Stimulated activated CD4-positive, alpha-beta T cell treated with anti-CD3 and anti-CD28 coated beads, Interleukin-12 subunit alpha, Interleukin-12 subunit beta, amount 100 ng/mL, for 48 hours (primary cell): ENCODE results near the gene TRIO.

Experiments used
- DNase-seq, 3 donors: peaks; one replicate each; pipeline ENCODE4 v3.0.0-alpha.2; 2020; ENCODE audit warnings: low read depth in 2 of 3, low spot score in 1 of 3

The TRIO gene

DNA sequence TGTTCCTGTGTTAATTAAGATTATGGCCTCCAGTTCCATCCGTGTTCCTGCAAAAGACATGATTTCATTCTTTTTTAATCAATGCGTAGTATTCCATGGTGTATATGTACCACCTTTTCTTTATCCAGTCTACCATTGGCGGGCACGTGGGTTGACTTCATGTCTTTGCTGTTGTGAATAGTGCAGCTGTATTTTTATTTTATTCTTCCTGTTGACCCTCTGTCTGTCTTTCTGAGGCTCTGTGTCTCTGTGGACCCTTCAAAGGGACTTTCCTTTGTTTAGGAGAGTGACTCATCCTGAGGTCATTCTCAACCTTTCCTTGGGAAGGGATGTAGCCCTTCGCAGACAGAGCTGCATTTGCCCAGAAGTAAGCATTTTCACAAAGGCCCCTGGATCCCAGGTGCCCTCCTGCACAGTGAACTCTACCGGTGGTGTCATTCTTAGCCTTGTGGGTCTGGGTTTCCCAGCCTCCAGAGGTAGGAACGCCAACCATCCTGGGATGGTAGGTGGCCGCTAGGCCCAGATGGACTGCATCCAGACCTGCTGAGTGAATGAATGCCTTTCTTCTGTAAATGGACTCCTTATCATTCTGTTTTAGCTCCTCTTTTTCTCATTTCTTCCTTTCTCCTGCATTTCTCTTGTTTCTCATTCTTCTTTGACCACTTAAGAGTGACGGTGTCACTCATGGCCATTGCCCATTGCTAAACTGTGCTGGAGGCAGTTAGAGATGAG lies 22.4 kb downstream of the TRIO start:
- DNase-seq: no peak

DNA sequence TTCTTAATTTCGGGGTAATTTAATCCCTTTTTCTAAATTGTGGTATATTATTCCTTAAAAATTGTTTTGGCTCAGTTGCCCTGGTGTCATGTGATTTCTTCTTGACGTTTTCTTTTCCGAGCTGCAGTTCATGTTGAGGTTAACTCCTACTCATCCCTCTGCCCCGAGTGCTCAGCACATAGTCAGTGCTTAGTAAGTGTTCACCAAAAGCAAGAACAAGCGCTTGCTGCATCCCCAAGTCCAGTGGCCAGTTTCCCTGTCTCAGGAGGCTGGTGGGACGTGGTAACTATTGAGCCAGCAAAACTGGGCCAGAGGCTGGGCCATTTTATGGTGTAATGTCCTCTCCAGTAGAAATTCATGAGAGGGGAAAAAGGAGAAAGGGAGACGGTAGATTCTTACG lies 23.3 kb downstream of the TRIO start:
- DNase-seq: no peak

DNA sequence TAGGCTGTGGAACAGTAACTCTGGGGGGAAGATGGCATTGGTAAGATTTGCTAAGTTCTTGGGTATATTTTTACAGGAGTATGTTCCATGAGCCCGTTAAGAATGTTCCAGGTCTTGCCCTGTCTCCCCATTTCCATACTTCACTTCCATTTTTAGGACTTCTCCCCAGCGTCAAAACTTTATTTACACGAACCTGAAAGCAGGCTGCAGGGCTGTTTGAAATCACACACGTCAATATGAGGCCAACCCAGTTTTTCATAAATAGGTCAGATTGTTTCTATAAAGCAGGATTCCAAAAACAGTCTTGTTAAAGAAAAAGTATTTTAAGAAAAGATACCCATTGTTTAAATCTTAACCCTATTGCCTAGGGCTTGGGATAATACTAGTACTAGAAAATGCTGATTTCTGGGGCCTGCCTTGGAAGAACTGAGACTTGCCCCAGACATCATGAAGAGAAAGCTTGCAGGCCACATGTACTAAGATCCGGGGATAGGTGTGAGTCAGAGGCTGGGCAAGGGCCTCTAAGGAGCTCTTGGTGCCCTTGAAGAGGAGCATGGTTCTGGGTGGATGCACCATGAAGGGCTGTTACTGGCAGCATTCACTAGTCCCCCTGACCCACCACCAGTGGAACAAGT lies 24.2 kb downstream of the TRIO start:
- DNase-seq: no peak

DNA sequence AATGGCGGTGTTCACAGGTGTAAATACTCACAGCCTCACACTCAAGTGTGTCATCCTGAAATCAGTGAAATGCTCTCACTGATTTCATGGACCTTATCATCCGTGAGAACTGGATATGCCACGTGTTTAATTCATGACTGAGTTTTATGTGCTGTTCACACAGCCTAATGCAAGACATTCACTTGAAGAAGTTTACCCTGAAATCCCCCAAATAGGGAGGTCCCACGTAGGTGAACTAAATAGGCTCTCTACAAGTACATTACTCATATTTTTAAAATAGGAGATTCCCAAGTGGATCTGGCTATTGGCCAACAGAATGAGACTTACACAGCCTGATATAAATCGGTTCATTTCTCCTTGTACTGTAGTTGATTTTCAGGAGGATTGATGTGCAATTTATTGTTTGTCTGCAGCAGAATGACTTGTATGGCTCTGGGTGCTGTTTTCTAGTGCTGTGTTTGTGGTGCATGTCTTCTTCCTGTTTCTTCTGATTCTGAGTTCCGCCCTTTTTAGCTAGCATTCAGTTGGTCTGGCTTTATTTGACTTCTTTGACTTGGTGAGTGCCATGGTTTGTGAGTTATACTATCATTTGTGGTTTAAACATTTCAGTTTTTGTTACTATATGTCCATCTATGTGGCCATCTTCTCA lies 25.1 kb downstream of the TRIO start:
- DNase-seq: no peak

DNA sequence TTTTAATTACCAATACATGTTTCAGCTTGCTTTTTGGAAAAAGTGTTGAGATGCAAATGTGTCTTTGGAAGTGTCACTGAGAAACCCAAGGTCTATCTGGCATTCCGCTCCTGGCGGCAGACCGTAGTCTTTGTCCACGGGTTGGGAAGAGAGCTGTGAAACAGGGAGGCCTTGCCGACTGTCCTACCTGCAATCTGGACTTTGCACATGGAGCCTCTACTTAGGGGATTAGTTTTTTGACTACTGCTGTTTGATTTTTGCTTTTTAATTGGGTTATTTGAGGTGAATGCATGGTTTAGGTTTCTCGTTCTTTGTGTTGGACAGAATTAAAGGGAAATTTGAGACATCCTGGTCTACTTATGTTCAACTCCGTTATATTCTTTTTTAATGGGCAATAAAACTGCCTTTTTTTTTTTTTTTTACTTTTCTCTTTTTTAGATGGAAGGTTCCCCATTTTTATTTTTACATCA lies 25.7 kb downstream of the TRIO start:
- no peak for DNase-seq

DNA sequence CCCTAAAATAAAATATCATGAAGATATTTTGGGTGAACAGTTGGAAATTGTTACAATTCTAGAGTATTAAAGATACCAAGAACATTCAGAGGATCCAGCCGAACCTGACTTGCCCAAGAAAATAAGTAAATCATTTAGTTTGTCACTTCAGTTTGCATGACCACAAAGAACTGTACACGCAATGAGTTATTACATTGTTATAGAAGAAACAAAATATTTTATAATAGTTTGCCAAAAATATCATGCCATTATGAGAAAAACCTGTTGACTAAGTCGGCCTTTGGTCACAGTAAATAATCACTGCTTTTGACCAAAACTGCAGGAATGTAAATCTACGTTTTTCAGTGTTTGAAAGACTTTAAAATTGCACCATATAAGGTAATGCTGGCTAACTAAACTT lies 27.9 kb downstream of the TRIO start:
- DNase-seq: no peak

DNA sequence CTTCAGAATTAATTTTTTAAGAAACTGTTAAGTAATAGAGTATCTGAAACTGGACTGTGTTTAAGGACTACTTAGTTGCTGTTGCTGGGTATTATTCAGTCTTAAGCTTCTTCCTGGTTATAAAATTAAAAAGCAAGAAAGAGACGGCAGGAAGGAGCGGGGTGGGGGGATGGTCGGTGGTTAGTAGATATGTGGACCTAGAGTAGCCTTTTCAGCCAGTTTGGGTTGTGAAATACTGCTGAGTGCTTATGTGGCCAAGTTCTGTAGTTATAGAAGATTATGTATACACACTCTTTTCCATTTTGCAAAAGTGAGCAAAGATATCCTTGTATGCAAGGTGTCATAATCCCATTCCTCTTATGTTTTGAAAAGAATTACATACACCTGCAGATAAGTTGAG lies 28.5 kb downstream of the TRIO start:
- DNase-seq: no peak

DNA sequence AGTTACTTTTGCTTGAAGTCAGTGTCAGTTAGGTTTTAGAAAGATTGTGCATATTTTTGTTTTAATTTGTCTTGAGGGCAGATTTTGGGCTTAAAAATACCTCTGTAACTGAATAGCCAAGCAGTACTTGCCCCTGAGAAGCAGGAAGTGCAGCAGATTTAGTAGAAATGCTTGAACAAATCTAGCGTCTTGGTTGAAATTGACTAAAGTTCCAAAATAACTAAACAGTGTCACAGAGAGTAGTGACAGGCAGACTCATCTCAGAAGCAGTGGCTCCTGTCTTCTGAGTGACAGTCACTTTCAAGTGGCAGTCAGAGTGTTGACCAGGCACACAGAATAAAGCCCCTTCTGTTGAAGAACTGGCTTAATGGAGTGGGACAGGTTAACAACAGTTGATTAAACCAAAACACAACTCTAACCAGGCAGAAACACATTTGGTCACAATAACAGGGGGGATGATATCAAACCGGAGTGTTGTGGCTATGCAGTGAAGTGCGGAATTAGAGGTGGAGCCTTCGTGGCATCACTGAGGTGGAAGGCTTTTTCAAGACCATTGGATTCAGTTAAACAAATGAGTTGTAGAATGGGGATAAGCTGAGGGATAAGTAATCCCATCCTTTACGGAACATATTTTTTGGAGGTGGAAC lies 29.1 kb downstream of the TRIO start:
- DNase-seq: no peak

DNA sequence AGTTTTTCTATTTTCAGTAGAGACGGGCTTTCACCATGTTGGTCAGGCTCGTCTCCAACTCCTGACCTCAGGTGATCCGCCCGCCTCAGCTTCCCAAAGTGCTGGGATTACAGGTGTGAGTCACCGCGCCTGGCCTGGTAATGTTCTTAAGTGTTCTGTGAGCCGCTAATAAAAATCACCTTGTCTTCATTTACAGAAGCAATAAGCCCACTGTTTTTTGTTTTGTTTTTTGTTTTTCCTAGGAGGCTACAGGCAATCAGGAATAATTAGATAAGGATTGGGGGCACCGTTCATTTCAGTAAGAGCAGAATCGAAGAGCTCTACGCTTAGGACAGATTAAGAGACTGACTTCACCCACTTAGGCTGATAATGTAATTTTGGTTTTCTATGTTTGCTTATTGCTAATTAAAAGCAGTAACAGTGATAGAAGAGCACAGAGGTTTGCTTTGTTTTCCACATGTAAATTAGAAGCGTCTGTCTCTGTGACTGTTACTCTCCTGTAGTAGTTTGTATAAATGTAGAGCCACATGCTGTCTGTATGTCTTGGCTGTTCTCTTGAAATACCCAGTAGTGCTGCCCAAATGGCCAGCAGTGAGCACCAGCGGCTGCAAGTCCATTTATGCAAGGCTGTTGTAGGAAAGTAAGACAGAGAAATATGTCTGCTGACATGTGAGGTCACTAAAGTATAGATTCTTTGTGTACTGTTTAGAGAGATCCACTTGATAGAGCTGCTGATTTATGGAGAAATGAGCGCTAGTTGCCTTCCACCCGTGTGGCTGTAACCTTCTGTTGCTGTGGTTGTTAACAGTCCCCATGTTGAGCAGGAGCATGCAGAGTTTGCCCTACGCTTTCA lies 30.5 kb downstream of the TRIO start:
- DNase-seq: no peak

DNA sequence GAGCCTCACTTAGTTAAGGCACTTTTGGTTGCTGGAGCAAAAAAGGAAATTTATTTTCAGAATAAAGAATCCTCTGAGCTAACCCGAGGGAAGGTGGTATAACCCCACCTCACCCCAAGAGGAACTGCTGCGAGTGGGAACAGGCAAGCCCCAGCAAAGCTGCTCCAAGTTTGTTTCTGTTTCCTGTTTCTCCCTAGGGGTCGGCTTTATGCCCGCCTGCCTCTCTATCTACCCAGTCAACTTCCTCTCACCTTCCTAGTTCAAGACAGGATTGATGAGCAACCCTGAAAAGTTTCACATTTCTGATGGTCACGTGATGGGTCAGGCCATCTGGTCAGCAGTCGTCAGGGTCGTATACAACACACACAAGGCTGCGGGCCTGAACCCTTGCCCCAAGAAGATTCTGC lies 31.1 kb downstream of the TRIO start:
- no peak for DNase-seq

DNA sequence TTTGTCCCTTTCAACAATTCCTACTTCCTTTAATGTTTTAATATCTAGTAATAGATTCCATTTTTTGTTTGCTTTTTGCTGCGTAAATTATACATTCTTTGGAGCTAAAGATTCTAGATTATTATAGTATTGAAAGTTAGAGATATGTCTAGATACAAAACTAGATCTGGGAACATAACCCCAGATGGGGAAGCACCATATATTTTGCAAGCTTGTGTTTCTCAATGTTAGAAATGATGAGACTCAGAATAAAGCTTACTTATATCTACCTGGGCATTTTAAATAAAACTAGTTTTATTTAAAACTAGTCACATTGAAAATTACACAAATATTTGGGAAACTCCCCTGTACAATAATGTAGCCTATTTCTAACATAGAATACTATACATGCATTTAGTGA lies 32.2 kb downstream of the TRIO start:
- no peak for DNase-seq

DNA sequence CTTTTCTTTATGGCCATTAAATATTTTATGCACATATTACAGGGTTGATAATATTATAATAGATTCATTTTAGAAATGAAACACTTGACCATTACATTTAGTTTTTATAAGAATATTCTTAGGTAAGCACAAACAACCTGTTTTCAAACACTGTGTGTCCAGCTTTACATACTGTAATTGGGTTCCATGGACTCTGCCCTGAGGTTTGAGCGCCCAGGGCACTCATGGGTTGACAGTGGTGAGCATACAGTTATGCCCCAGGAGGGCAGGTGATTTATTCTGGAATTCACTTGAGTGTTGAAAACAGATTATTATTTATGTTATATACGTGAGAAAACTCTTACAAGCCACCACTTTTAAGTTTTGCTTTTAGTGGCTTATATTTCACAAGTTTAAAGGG lies 33.7 kb downstream of the TRIO start:
- DNase-seq: no peak

DNA sequence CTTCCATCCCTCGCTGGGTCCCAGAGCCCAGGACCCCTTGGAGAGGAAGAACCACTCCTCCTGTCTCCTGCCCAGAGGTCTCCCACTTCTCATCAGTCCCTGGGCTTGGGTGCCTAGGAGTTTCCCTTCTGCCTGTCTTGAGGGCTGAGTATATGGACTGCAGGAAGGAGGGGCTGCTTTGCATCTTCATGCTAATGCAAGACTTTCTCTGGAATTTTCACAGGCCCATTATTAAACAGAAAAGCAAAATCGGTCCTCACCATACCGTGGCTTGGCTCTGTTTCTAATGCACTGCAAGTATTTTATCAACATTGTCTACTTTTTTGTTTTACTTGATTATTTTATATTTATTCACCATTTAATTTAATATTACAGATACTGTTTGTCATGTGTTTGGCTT lies 34.5 kb downstream of the TRIO start:
- DNase-seq: no peak

DNA sequence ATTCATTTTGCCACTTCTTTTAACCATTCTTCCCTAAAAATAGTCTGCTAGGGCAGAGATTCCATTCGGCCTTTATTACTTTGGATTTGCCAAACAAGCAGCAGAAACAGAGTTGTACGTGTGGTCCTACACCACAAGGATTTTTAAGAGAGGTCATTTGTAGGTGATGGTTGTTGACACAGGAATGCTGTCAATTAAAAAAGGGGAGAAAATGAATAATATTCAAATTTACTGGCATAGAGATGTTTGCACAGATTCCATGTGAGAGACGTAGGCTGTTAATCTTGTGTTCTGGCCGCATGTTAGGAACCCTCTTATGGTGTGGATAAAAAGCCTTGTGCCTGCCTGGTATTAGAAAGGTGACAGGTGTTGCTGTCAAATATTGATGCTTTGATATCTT lies 34.9 kb downstream of the TRIO start:
- no peak for DNase-seq

DNA sequence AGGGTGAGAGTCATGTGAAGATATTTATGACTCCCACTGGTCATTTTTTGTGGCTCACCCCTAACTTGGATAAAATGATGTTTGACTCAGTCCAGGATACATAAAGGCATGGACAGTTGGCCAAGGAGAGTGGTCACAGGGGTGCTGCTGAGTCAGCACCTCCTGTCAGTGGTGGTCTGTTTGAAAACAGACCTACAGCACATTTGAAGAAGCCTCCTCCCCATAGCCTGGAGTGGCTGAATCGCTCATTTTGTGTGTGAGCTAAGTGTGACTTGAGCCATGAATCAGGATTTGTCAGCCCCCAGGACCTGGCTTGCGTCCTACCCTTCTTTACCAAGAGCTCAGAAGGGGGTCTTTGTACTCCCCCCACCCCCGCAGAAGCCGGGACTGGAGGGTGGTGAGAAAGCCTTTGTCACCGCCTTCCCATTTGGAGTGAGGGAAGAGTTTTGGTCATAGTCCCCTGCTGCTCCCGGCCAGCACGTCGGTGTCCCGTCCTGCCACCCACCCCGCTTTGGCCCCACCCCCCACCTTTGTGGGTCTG lies 35.6 kb downstream of the TRIO start:
- no peak for DNase-seq

DNA sequence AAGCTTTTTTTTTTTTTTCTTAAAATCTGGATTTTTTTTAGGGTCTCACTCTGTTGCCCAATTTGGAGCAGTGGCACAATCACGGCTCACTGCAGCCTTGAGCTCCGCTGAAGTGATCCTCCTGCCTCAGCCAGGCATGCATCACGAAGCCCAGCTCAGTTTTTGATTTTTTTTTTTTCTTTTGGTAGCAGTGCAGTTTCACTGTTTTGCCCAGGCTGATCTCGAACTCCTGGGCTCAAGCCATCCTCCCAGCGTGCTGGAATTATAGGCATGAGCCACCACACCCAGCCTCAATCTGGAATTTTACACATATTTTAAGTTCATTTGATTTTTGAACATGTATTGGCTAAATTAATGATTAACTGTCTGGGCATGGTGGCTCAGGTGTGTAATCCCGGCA lies 36.3 kb downstream of the TRIO start:
- DNase-seq: no peak

DNA sequence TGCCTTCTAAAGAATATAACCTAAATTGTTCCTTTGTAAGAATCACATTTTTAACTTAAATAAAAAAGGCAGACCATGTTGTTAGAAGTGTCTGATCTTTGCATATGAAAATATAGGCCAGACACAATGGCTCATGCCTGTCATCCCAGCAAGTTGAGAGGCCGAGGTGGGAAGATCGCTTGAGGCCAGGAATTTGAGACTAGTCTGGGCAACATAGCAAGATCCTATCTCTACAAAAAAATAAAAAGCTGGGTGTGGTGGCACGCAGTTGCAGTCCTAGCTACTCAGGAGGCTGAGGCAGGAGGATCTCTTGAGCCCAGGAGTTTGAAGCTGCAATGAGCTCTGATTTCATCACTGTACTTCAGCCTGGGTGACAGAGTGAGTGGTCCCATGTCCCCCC lies 37.3 kb downstream of the TRIO start:
- no peak for DNase-seq

DNA sequence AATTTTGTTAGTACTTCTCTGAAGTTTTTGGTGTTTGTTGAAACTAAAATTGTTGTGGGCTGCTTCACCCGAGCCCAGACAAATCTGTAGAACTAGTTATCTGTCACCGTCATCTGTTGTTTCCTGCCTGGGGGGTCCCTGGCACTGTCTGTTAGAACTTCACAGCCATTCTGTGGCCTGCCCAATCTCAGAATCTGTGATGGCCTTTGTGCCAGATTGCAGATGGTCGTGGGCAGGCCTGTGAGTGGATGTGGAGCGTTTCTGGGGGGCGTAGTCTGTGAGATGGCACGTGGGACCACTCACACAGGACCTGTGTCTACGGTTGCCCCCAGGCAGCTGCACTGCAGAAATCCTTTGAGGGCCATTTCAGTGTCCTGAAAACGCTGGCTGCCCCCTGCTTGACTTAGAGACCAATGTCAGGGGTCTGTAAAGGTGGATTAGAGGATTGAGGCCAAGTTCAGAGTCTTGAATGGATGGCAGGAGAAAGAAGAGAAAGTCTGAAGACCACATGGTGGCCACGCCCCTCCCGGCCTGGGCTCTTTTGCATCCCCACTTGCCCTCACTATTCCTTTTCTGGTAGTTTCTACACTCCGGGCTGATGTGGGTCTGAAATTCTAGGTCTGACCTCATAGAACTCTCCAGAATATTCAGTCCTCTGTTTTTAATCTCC lies 38.3 kb downstream of the TRIO start:
- no peak for DNase-seq

DNA sequence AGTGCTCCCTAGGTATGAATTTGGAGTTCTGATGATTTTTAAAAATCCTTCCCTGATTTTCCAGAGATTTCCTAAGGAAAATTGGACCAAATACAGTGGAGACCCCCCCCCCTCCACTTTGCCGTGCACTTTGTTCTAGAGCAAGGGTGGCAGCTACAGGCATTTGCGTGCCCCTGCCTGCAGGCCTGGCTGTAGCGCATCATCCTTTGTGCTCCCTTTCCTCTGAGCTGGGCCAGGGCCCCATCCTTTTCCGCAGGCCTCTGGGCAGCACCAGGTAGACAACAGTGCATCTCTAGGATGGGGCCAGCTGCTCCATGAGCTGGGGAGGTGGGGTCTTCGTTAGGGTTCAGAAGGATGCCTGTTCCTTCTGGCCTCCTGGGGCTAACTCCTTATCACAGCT lies 39.6 kb downstream of the TRIO start:
- DNase-seq: no peak

DNA sequence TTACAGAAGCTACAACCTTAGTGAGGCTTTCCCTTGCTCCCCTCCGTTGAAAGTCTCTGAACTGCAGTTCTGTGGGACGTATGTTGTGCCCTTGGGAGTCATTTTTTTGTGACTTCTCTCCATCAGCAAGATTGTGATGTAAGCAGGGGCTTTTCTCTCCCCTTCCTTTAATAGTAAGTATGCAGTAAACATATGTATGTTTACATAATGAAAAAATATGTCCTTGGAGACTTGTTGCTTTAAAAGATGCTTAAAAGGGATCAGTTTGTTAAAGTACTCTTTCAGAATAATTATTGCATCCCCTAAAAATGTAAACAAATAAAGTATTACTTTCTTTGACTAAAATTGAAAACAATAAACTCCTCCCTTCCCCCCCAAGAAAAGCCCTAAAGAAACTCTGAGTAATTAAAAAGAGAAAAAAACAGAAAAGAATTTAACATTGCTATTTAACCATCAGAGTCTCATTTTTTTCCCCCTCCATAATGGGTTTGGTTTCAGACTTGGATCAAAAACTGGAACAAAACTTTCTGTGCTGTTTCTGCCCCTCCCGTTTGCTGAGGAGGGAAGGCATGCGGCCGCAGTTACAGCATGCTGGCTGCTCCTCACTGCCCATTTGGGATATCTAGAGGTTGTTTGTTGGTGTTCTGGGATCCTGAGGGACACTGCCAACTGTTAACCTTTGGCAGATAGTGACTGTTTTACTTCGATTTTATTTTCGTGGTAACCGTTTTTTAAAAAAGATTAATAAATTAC lies 40.2 kb downstream of the TRIO start:
- no peak for DNase-seq
